Posterior cingulate gyrus (tissue), 11 donors: ENCODE measurements around the gene ZP1.
"Not testable (repeated sequence)": the region's sequence is repeated elsewhere in the genome, so short reads cannot be mapped to it uniquely, and the experiment has no call there.

ENCODE experiments used
- DNase-seq, 10 donors: peaks; one replicate each; pipeline versions ENCODE4 v3.0.0 to v3.0.0-alpha.2; 2020 to 2021; ENCODE audit warnings: mixed read lengths in 3 of 10
- intact Hi-C: fragments of 100-400 bp; cut with DNase I; formaldehyde crosslinking; loops from one replicate; pipeline ENCODE4 v1.15.1; 2023

ZP1 gene, protein sequence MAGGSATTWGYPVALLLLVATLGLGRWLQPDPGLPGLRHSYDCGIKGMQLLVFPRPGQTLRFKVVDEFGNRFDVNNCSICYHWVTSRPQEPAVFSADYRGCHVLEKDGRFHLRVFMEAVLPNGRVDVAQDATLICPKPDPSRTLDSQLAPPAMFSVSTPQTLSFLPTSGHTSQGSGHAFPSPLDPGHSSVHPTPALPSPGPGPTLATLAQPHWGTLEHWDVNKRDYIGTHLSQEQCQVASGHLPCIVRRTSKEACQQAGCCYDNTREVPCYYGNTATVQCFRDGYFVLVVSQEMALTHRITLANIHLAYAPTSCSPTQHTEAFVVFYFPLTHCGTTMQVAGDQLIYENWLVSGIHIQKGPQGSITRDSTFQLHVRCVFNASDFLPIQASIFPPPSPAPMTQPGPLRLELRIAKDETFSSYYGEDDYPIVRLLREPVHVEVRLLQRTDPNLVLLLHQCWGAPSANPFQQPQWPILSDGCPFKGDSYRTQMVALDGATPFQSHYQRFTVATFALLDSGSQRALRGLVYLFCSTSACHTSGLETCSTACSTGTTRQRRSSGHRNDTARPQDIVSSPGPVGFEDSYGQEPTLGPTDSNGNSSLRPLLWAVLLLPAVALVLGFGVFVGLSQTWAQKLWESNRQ

DNA sequence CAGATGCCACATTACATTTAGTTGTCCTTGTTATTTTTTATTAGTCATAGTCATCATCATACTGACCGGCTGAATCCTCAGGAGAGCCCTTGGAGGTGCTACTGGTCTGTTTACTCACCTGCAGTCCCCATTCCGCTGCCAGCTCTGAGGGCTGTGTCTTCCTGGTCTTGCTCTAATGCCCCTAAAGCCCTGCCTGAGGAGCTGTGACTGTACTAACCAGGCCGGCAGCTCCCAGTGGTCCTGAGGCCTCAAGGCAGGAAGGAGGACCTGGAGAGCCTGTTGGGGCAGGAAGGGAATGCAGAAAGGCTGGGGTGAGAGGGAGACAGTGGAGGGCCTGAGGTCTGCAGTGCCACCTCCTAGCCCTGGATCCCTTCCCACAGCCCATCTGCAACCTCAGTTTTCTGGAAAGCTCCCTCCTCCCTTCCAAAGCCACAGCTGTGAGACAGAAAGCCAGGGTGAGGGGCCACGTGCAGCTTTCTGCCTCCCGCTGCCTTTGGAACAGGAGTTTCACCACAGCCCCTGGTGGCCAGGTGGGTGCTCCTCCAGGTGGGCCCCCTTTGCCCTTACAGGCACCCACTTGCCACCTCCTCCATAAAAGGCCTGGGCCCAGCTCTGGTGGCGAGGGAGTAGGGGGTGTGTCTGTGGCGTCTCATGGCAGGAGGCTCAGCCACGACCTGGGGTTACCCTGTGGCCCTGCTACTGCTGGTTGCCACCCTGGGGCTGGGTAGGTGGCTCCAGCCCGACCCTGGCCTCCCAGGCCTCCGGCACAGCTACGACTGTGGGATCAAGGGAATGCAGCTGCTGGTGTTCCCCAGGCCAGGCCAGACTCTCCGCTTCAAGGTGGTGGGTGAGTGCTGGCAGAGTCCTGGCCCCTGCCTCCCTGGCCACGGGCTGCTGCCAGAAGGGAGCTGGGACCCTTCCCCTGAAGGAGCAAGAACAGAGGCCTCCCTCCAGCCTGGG lies at the start of gene ZP1:
Gene ZP1 (plus strand): TSS at position 632 of the 960 bp plus-strand sequence. CDS start 20 bp downstream, at position 652.
- DNase-seq = peak in 2 of 10 donors; percentile 69 to 76
- intact Hi-C loops = no loop called here

DNA sequence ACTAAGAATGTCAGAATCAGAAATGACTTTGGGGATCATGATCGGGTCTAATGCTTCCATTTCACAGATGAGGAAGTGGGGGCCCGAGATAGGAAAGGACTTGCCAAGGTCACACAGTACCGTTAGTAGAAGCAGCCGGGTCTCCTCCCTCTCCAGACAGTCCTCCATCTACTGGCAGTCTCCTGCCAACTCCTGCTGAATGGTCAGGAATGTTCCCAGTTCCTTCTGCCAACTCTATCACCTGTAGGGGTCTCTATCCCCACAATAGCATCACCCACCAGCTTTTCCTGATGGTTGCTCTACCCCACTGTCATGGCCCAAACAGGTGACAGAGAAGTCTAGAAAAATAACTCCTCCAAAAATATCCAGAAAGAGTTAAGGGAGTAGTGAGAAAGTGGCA lies 49.3 kb upstream of the ZP1 start:
- peak in 2 of 10 donors; percentile 9 to 15 for DNase-seq
- intact Hi-C loops = no loop called here

DNA sequence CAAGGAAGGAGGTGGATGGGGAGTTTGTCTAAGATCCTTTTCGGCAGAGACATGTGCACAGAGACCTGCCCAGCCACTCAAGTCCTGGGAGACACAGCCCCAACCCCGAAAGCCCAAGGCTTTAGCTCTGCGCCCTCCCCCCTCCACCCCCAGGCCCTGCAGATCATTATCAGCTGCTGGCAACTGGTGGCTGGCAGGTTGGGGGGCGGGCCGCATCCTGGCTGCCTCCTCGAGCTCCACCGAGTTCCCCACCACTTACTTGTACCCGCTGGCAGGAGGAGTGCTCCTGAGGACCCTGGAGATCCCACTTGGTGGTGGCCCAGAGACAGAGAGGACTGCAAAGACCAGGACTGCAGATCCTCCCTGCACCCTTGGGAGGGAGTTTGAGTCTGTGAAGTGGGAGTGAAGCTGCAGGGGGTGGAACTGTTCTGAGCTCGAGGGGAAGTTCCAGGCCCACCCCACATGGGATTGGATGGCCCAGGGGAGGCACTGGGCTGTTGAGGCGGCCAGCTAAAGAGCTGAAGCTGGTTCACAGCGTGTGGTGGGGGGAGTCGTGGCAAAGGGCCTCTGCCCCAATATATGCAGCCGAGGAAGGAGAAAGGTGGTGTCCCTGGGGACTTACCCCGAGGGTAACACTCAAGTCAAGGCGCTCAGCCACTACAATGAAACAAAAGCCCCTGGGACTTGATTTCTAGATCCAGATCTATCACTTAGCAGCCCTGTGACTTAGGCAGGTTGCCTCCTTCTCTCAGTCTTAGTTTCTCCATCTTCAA lies 45.3 kb upstream of the ZP1 start:
- DNase-seq = peak in 2 of 10 donors; percentile 70 to 77
- intact Hi-C loops = no loop called here

DNA sequence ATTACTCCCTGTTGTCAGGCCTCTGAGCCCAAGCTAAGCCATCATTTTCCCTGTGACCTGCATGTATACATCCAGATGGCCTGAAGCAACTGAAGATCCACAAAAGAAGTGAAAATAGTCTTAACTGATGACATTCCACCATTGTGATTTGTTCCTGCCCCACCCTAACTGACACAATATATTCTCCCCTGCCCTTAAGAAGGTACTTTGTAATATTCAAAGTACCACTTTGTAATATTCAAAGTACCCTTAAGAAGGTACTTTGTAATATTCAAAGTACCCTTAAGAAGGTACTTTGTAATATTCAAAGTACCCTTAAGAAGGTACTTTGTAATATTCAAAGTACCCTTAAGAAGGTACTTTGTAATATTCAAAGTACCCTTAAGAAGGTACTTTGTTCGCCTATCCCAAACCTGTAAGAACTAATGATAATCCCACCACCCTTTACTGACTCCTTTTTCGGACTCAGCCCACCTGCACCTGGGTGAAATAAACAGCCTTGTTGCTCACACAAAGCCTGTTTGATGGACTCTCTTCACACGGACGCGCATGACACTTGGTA lies 43.5 kb upstream of the ZP1 start:
- intact Hi-C loops, DNase-seq: not testable (repeated sequence)

DNA sequence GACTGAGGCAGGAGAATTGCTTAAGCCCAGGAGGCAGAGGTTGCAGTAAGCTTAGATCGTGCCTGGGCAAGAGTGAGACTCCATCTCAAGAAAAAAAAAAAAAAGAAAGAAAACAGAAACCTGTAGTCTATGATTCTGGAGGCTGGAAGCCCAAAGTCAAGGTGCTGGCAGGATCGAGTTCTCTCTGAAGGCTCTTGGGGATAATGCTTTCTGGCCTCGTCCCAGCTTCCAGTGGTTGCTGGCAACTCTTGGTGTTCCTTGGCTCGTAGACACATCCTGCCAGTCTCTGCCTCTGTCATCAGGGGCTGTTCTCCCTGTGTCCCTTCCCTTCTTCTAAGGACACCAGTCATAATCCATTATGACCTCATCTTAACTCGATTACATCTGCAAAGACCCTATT lies 42.2 kb upstream of the ZP1 start:
- intact Hi-C loops = no loop called here
- peak in 2 of 10 donors; percentile 4 to 41 for DNase-seq

DNA sequence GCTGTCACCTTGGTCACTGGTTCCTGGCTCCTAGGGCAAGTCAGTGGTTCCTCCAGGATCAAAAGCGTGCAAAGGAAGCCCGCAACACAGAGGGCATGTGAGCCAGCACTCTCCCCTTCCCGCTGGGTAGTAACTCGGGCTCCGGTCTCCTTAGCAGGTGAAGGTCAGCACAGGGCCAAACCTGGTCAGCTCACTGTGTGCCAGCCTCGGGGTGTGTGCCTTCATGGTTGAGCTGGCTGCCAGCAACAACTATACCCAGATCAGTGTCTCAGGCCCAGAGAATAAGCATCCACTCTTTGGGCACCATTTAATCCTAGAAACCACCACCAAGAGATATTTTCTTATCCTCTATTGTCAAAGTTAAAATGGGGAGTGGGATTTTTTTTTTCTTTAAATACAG lies 41.6 kb upstream of the ZP1 start:
- intact Hi-C loops = no loop called here
- peak in 1 of 10 donors; percentile 38 for DNase-seq

DNA sequence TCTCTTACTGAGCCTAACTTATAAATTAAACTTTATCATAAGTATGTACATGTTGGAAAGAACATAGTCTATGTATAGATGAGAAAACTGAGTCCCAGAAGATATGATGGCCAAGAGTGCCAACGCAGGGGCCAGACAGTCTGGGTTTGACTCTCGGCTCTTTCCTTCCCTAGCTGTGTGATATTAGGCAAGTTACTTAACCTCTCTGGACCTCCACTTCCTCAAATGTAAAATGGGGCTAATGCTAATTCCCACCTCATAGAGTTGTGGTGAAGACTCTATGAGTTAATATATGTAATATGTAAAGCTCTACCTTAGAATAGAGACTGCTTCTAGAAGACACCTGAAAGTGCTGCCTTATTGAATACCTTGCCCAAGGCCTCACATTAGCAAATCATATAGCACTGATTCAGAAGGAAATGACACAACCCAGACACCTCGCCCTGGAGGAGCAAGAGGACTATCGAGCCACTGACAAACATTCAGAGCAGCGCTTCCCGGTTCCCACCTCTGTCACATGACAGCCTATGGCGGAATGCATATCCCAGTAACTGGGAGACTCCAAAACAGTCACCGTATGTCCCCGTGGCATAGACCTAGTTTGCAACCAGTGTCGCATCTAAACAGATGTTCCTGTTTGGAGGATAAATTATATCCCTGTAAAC lies 36.7 kb upstream of the ZP1 start:
- peak in 1 of 10 donors; percentile 23 for DNase-seq
- intact Hi-C loops = loop anchor here (1.0 to 5.0 kb wide), 4 partner anchors 57 to 357 kb away; no protein-coding TSS in a partner anchor

DNA sequence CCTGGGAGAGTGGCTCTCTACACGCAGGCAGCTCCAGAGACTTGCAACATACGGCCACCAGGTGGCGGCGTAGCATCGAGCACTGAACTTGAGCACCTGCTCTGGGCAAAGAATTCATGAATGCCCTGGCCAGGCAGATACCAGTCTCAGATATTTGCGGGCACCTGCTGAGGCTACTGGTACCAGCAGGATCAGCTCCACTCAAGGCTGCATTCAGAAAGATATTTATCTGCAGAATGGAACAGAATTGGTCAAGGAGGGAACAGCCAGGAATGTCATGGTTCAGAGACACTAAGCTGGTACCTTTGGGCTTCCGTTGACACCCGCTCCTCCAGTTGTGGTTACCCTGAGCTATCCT lies 36.2 kb upstream of the ZP1 start:
- intact Hi-C loops = loop anchor here (1.0 to 5.0 kb wide), 4 partner anchors 56 to 356 kb away; no protein-coding TSS in a partner anchor
- peak; percentile 75 to 98 (median 90) for DNase-seq

DNA sequence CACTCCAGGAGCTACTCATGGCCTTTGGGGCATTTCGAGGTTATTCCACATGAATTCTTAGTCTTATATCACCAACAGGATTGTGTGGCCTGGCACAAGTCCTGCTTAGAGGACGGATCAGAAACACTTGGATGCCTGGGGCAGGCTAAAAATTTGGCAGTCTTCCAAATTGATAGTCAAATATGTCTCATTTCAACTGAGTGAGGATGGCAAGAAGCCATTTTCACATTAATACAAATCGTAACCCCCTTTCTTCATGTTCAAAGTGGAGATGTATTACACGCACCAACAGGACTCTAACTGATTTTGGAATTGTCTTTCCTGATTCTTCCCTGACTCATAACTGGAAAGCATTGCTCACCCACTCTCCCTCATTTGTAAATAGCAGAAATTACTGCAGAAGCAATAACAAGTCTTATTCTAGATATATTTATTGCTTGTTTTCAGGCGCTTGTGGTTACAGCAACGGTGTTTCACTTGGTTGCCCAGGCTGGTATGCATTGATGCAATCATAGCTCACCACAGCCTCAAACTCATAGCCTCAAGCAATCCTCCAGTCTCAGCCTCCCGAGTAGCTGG lies 35.8 kb upstream of the ZP1 start:
- DNase-seq = peak in 1 of 10 donors; percentile 22
- intact Hi-C loops = loop anchor here (1.0 to 5.0 kb wide), 4 partner anchors 56 to 356 kb away; no protein-coding TSS in a partner anchor

DNA sequence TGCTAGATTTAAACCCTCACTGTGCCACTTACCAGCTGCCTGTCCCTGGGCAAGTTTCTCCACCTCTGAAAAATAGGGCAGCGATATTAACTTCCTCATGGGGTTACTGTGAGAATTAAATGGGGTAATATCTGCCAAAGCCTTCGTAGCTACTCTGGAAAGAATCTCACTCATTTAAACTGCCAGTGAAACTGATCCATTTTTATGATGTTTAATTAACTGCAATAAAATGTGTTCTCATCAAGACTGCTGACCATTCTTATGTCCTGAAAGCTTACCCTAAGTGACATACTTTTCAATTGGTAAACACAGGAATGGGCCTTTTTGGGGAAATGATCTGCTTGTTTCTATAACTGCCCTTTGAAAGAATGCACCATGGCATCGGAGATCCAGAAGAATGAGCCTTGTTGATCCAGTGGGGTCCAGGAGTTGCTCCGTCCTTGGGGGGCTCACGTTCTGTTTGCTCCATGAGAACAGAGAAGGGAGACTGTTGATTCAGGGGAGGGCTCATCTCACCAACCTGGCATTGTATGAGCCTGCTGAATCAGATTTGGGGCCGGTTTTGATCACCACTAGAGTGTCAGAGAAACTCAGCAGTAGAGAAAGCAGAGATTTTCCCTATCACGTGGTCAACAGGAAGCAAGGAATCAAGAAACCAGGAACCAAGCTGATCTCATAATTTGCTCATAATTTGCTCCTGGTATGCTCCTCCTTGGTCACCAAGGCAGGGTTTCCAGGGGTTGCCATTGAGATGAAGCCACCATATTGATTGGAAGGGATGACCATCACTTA lies 32.4 kb upstream of the ZP1 start:
- intact Hi-C loops = loop anchor here (5.0 kb wide), 1 partner anchor 352 kb away; no protein-coding TSS in a partner anchor
- peak in 1 of 10 donors; percentile 15 for DNase-seq

DNA sequence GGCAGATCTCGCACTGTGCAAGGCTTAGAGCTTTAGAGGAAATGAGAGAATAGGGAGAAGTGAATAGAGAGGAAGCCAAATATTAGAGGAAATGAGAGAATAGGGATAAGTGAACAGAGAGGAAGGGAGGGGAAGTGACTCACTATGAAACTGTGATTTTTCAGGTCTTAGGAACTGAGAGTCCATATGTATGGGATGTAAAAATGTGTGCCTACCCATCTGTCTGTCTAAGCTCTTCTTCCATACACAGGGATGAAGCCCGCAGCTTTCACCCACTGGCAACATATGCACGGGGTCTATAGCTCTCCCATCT lies 31.9 kb upstream of the ZP1 start:
- intact Hi-C loops = no loop called here
- DNase-seq = peak in 1 of 10 donors; percentile 1

DNA sequence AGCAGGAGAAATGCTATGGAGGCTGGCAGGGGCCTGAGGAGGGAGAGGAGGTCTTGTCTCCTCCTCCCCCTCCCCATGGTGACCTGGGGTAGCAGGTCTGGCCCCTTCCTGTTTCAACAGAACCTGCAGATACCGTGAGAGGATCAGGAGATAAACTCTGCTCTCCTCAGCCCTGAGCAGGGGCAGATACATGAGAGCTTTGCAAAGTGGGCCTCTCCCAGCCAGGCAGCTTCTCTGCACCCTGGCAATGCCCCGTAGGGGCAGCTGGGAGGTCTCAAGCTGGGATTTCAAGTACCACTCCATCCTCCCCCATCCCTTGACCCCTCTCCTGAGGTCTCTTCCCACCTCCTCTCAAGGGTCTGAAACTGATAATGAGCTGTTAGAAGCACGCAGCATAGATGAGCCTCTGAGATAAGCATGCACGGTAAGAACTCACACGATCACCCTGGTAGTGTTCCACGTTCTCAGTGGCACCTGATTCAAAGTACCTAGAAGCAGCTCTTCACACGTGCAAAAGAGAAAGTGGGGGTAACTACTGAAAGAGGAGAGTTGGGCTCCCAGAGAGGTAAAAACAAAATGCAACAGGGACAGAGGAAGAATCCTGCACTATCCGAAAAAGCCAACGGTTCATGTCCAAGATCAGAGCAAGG lies 30.4 kb upstream of the ZP1 start:
- intact Hi-C loops = no loop called here
- peak in 2 of 10 donors; percentile 17 to 53 for DNase-seq

DNA sequence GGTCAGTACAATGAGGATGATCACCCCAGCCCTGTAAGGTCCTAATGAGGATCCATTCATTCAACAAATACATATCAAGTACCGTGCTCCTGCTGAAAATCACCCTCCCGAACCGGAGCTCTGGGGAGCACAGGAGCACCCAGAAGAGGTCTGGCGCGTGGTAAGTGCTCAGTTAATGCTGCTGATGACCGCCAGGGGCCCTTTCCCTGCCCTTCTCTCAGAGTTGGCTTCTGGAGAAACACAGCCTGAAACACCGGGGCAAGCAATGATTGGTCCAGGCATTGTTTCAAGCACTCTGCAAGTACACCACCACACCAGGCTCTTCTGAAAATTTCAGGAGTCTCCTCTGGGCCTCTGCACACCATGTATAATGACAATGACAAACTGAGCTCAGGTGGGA lies 29.2 kb upstream of the ZP1 start:
- peak in 2 of 10 donors; percentile 31 to 43 for DNase-seq
- intact Hi-C loops = no loop called here

DNA sequence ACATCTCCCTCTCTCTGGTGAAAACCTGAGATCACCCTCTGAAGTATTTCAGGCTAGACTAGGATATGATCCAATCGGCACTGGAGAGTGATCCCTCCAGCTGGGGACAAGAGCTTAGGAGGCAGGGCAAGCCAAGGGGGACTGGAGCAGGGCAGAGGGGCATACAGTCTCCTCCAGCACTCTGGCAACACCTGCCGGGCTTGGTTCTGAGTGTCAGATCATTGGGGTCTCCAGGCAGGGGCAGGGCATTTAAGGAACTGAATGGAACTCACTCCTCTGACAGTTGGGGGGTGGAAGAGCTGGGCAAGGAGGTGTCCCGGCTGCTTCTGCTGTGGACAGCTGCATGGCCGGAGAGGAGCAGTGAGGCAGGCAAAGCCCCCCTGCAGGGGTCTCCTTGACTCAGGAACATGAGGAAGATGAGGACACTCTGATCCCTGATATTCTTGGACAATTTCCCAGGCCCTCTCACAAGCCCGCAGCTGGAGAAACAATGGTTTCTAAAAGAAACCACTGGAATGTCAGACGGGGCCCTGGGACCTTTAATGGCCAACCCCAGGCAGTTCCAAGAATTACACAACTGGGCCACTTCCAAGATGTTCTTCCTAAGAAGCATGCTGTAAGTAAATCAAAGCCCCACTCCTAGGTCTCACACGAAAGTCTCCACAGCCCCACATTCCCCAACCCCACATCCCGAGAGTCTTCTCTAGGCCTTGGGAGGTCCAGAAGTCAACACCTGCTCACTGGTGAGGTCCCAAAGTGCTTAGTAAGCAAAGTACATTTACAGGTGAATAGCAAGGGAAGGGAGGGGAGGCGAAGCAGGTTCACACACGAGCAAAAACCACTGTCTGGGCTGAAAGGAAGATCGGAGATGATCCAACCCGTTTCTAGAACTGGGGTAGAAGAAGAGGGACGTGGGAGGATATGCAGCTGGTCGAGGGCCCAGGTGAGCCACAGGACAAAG lies 26.6 kb upstream of the ZP1 start:
- intact Hi-C loops = loop anchor here (10.0 kb wide), 1 partner anchor 324 kb away; the partner anchor contains the start of gene VPS37C
- DNase-seq = peak in 2 of 10 donors; percentile 46 to 61

DNA sequence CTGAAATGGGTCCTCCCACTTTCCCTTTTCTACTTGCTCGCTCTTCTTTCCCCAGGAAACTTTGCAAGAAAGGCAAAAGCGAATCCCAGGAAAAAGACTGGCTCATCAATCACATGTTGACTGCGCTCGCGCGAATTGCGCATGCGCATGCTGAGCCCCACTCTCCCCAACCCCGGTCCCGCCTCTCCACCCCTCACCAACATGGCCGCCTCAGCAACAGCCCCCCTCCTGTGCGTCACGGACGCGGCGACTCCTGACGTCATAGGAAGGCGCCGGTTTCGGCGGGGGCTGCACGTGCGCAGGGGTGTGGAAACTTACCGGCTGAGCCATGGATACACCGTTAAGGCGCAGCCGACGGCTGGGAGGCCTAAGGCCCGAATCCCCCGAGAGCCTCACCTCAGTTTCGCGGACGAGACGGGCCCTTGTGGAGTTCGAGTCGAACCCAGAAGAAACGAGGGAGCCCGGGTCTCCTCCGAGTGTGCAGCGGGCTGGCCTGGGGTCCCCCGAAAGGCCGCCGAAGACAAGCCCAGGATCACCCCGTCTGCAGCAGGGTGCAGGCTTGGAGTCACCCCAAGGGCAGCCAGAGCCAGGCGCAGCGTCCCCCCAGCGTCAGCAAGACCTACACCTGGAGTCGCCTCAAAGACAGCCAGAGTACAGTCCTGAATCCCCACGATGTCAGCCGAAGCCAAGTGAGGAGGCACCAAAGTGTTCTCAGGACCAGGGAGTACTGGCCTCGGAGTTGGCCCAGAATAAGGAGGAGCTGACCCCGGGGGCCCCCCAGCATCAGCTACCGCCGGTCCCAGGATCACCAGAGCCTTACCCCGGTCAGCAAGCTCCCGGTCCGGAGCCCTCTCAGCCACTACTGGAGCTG lies 25.3 kb upstream of the ZP1 start, which contains the start of gene CCDC86:
Gene CCDC86 (plus strand): TSS at position 317 of the 871 bp plus-strand sequence. CDS start 12 bp downstream, at position 329.
- peak; percentile 93 to 99 (median 95) for DNase-seq
- intact Hi-C loops = loop anchor here (10.0 kb wide), 1 partner anchor 323 kb away; the partner anchor contains the start of gene VPS37C
